HG03432 (cell line): ENCODE data around the gene HSF2BP.
A peak's percentile ranks its signal among the peaks of the same experiment; 100 is the strongest.
"Not testable (repeated sequence)": the region's sequence is repeated elsewhere in the genome, so short reads cannot be mapped to it uniquely, and the experiment has no call there.

ENCODE experiments used
- ATAC-seq: cut with Tn5 transposase; IDR thresholded peaks from one replicate; pipeline ENCODE4 v1.9.1; 2021; ENCODE audit warnings: mild to moderate bottlenecking, moderate library complexity; ENCODE audit not compliant: unreplicated experiment

The HSF2BP gene

DNA sequence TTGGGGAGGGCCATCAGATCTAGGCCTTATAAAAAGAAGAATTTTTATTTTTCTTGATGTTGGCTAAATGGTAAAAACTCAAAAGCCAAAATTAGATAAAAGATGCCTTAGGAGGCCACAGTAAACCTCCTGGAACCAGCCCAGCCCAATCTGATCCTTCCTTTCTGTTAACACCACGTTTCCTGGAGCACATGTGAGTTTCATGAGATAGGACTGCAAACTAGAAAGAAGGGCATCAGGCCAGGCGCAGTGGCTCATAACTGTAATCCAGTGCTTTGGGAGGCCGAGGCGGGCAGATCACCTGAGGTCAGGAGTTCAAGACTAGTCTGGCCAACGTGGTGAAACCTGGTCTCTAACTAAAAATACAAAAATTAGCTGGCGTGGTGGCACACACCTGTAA, 6.7 kb downstream of the HSF2BP start:
- no peak for ATAC-seq

DNA sequence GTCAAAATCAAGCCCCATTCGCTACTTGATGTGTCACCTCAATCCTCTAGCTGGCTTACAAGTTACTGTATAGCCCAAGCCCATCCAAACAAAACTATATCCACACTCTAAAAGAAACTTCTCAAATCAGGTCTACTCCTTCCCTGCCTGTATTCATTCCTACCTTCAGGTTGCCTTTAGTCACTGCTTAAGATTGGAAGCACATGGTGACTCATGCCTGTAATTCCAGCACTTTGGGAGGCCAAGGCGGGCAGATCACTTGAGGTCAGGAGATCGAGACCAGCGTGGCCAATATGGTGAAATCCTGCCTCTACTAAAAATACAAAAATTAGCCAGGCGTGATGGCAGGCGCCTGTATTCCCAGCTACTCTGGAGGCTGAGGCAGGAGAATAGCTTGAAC, 7.4 kb downstream of the HSF2BP start:
- ATAC-seq, result not testable (repeated sequence)

DNA sequence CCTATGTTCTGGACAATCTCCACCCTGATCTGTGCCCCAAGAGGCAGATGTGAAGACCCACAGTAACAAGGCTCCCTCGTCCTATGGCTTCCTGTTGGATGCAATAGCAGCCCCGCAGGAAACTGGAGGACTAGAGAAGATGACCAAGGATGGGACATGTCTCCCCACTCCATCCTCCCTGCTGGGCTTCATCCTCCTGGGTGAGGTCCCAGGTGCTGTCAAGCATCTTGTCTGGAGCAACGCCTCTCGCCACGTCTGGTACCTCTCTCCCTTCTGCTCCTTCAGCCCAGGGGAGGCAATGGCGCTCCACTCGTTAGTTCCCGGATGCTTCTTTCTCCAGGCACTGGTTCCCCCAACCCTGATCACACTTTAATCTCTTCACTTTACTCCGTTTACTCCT, 11.1 kb downstream of the HSF2BP start:
- ATAC-seq, result no peak

DNA sequence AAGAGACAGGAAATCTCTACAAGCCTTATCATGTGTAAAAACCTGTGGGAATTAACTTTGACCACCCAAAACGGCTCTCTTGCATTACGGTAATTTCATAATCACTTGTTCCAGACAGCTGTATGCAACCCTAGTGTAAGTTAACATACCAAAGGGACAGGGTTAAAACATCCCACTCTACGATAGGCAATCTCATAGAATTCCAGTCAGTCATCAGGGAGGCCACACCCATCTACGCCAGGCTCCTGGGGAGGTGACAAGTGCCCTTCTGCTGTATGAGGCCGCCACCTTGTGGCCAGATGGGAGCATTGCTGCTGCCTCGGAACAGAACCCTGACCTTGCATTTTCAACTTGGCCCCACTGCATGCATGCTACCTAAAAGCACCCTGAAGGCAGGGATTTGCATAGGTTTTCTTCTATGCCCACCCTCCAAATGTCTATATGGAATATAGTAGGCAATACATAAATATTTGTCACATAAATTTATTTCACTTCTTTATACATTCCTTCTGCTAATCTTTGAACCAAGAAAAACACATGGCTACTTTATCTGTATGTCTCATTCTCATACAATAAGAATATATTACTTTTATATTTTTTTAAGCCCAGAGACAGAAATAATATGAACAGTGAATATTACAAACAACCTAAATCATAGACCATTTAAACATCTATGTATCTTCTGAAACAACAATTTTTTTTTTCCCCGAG, 12.6 kb downstream of the HSF2BP start:
- peak; percentile 68 for ATAC-seq

DNA sequence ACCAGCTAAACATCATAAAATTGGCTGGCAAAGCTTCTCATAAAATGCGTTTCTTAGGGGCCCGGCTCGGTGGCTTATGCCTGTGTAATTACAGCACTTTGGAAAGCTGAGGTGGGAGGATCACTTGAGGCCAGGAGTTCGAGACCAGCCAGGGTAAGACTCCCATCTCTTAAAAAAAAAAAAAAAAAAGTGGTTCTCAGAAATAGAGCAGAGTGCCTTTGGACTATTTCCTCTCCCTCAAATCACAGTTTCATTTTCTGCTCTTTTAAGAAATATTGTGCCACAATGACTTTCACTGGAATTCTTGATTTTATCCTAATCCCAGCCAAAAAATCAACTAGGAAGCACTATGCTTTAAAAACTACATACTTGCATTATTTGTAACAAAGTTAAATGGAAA, 13.3 kb downstream of the HSF2BP start:
- no peak for ATAC-seq

DNA sequence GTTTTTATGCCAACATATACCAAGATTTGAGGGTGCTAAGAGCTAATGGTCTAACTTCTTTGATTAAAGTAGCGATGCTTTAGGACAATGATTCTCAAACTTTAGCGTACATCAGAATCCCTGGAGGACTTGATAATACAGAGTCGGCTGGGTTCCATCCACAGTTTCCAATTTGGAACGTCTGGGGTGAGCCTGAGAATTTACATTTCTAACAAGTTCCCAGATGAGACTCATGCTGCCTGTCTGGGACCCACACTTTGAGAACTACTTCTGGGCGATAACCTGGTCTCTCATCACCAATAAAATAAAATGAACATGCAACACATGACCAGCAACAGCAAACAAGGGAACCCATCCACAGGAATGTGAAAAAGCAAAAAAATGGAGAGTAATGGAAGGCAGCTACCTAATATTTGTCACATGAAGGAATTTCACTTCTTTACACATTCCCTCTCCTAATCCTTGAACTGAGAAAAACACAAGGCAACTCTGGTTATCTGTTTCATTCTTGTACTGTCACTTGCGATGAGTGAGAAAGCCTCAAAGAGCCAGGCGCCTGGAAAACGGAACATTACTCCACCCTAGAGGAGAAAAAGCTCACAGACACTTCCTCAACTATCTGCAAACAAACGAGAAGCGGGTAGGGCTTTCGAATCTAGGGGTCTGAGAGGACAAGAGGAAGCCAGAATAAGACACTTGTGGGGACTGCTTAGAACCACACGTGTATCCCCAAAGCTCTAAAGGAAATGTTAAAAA, 14.0 kb downstream of the HSF2BP start:
- ATAC-seq, result no peak

DNA sequence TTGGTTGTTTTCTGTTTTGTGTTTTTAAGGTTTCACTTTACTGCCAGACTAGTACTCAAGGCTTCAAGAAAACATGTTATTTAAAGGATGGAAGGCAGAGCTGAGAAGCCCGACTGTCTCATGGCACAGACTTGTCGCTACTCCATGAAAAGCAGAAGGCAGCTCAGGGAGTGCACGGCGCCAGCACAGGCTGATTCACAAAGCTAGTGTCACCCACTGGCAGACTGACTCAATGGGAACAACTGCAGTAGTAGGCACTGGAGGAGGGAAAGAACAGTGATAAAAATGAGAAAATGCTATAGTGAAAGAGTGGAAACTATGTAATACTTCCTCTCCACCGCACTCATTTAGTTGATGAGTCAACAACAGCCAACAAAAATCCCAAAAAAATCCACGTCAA, 14.7 kb downstream of the HSF2BP start:
- ATAC-seq, result no peak

DNA sequence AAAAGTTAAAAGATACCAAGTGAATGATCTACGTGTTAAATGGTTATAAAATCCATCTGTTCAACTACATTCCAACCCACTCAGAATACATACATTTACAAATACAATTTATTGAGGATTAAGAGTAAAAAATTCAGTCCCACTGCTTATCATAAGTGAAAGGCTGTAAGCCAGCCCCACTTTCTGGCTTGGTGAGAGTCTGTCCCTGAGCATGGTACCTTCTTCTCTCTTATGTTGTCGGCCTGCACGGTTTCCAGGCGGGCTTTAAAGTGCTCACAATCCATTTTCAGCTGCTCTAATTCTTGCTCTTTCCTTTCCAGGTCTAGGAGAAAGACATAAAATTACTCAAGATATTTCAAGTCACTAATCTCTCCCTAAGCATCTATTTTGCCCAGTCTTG, 15.2 kb downstream of the HSF2BP start:
- ATAC-seq, result no peak

DNA sequence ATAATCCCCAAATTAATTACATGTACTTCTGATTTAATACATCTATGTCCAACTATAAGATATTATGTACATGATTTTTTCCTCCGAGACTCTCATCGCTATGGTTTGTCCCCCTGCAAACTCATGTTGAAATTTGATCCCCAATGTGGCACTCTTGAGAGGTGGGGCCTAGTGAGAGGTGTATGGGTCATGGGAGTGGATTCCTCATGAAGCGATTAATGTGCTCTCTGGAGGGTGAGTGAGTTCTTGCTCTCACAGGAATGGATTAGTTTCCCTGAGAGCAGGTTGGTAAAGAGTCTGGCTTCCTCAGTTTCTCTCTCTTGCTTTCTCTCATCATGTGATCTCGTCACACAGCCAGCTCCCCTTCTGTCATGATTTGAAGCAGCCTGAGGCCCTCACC, 16.1 kb downstream of the HSF2BP start:
- no peak for ATAC-seq

DNA sequence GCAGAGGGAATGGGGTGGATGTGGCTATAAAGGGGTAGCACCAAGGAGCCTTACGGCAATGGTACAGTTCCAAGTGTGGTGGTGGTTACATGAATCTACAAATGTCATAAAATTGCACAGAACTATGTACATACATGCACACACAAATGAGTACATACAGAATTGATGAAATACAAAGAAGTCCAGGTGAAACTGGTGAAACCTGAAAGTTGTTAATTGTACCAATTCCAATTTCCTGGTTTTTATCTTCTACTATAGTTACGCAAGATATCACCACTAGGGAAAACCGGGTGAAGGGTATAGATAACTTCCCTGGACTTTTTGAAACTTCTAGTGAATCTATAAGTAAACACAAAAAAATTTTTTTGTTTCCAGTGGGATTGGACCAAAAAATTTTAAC, 18.9 kb downstream of the HSF2BP start:
- no peak for ATAC-seq

DNA sequence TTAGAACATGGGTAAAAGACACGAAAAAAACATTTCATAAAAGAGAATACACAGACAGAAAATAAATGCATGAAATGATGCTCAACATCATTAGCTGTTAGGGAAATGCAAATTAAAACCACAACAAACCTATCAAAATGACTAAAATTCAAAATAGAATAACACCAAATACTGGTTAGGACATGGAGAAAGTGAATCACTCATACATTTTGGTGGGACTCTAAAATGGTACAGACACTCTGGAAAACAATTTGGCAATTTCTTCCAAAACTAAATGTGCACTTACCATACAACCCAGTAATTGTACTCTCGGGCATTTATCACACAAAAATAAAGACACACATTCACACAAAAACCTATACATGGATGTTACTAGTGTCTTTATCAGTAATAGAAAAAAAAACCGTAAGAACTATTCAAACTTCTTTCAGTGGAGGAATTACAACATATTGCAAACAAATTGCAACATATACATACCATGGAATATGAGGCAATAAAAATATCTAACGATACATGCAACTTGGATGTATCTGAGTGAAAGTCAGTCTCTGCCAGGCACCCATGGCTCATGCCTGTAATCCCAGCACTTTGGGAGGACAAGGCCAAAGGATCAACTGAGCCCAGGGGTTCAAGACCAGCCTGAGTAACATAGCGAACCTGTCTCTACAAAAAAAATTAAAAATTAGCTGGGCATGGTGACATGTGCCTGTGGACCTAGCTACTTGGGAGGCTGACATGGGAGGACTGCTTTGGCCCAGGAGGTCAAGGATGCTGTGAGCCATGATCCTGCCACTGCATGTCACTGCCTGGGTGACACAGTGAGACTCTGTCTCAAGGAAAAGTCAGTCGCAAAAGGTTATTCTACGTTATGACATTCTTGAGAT, 19.6 kb downstream of the HSF2BP start:
- no peak for ATAC-seq

DNA sequence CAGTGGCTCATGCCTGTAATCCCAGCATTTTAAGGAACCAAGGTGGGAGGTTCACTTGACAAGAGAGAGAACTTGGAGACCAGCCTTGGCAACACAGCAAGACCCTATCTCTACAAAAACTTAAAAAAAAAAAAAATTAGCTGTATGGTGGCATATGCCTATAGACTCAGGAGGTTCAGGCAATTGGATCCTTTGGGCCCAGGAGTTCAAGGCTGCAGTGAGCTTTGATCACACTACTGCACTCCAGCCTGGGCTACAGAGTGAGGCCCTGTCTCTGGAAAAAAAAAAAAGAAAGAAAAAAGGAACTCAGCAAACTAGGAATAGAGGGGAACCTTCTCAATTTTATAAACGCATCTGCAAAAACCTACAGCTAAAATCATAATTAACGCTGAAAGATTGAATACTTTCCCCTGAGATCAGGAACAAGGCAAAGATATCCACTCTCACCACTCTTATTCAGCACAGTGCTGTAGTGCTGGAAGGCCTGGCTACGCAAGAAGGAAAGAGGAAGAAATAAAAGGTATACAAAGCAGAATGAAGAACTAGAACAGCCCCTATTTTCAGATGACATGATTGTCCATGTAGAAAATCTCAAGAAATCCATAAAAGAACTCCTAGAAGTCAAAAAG, 21.6 kb downstream of the HSF2BP start:
- no peak for ATAC-seq

DNA sequence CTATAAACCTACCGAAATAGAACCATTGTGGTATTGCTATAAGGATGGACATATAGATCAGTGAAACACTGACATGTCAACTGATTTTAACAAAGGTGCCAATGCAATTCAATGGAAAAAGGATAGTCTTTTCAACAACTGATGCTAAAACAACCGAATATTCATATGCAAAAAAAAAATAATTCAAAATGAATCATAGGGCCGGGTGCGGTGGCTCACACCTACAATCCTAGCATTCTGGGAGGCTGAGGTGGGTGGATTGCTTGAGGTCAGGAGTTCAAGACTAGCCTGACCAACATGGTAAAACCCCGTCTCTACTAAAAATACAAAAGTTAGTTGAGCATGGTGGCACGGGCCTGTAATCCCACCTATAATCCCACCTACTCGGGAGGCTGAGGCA, 23.9 kb downstream of the HSF2BP start:
- ATAC-seq, result no peak

DNA sequence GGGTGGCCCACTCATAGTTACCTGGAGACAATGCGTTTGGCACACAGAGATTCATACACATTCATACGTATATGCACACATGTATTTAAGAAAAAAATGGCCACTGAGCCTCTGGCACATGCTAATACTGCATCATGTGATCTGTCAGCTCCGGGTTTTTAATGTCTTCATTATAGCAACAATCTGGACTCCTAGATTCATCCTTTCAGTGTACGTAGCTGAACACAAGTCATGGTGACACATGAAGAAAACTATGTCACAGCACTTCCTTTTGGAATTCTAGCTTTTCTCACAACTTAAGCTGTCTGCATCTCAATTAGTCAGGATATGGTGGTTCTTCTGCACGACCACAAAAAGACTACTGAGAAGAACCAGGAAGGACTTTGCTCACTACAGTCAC, 24.7 kb downstream of the HSF2BP start:
- no peak for ATAC-seq

DNA sequence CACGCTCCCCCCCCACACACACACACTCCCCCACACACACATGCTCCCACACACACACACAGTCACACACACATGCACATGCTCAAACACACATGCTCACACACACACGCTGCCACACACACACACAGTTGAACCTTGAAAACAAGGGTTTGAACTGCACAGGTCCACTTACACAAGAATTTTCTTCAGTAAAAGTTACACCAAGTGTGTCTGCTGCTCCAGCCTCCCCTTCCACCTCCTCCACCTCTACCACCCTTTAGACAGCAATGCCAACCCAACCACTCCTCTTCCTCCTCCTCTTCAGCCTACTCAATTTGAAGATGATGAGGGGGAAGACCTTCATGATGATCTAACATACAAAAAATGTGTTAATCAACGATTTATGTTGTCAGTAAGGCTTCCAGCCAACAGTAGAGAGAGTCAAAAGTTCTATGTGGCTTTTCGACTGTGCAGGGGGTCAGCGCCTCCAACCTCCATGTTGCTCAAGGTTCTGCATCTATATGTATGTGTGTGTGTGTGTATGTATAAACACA, 26.8 kb downstream of the HSF2BP start:
- no peak for ATAC-seq

DNA sequence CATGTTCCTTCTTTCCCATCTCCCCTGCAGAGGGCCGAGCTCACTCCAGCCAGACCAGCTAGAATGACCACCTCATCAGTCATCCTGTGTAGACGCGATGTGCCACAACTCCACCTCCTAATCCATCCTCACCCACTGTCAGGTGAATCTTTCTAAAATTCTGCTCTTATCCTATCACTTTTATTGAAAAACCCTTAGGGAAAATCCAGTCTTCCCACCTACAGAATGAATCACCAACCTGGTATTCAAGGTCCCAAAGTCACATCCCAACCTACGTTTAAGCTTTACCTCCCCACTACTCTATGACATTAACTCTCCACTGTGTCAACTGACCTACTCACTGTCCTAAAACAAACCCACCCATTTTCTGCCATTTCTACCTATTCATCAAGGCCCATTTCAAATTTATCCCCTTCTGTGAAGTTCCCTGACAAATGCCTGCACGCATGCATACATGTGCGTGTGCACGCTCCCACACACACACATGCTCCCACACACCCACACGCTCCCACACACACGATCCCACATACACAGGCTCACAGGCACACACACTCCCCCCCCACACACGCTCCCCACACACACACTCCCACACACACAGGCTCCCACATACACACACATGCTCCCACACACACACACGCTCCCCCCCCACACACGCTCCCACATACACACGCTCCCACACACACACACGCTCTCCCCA, 27.7 kb downstream of the HSF2BP start:
- no peak for ATAC-seq

DNA sequence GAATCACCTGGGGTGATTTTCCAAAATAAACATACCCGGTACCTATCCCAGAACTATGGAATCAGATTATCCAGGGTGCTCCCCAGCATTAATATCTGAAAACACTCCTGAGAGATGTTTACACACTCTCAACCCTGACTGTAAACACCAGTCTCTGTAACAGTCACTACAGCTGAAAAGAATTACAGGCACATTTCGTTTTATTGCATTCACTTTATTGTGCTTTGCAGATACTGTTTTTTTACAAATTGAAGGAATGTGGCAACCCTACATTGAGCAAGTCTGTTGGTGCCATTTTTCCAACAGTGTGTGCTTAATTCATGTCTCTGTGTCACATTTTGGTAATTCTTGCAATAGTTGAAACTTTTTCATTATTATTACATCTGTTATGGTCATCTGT, 31.8 kb downstream of the HSF2BP start:
- ATAC-seq, result no peak

DNA sequence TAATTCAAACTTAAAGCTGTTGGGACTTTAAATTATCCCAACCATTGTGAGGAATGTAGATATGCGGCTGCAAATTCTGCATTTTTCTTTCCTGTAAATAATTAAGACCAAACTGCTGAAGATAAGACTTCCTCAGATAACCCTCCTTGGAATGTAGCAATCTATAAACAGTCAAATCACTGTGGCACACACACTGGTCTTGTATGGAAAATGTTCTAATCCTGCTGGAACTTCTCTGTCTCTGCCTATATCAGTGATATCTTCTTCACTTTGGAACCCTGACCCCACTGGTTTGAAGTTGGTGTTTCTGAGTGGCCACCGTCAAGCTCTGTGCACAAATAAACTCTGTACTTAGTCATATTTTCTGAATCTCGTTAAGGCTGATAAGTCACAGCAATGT, 32.9 kb downstream of the HSF2BP start:
- ATAC-seq, result no peak

DNA sequence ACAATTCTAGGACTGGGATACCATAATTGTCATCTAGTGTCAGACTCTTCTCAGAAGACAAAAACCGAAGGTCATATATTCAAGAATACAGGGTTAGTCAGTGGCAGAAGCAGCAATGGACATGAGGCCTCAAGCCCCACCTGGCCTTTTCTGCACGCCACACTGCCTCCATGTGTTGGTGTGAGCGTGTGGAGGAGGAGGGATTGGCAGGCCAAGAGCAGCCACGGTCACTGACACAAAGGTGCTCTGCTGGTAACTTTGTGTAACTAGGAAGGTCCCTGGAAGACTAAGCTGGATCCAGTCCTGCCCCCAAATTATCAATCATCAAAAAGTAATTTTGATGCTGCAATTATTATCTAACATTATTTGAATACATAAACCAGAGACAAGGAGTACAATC, 34.9 kb downstream of the HSF2BP start:
- ATAC-seq, result no peak

DNA sequence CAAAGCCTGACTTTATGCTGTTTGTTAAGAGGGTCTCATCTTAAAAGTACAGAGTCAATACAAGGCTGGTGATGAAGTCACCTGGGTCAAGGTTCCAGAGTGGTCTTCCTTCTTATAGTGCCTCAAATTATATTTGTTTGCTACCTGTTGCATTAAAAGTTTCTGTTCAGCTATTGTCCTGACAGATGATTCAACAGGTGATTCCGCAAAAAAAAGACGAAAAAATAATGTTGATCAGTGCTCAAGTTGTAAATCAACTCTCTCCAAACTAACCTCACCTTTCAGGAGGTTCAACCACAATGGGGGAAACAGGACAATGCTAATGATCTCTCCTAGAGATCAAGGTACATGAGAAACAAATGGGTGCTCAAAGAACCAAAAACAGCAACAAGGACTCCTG, 35.7 kb downstream of the HSF2BP start:
- ATAC-seq, result no peak
